HepG2 (cell line): ENCODE data around the gene BTN1A1. TPM values are rescaled to one million over a fixed set of nuclear protein-coding genes. Genes with fewer than 3 reads are reported as not detected.

Experiments used
- FOSL2 ChIP-seq: sonication (generic); formaldehyde crosslinking; IDR thresholded peaks from 2 replicates; pipeline ENCODE4 v1.4.0; 2020; ENCODE audit warnings: missing genetic modification reagents
- HOXA3 ChIP-seq: sonication (generic); formaldehyde crosslinking; IDR thresholded peaks from 2 replicates; pipeline ENCODE4 v1.5.0; 2020; ENCODE audit warnings: missing genetic modification reagents
- HOXA5 ChIP-seq: sonication (generic); formaldehyde crosslinking; IDR thresholded peaks from 2 replicates; pipeline ENCODE4 v1.4.0; 2020; ENCODE audit warnings: missing genetic modification reagents
- IRX3 ChIP-seq: sonication (generic); formaldehyde crosslinking; IDR thresholded peaks from 2 replicates; pipeline ENCODE4 v1.8.1; 2023; ENCODE audit warnings: mild to moderate bottlenecking, low read depth, missing genetic modification reagents, borderline replicate concordance
- KLF11 ChIP-seq: IDR thresholded peaks from 2 replicates; pipeline ENCODE4 v1.6.1; 2016; ENCODE audit warnings: missing compliant biosample characterization
- MYNN ChIP-seq: sonication (generic); formaldehyde crosslinking; IDR thresholded peaks from 2 replicates; pipeline ENCODE4 v1.4.0; 2020; ENCODE audit warnings: mild to moderate bottlenecking, low read depth, missing genetic modification reagents
- SALL1 ChIP-seq: sonication (generic); formaldehyde crosslinking; IDR thresholded peaks from 2 replicates; pipeline ENCODE4 v1.8.0; 2022; ENCODE audit warnings: mild to moderate bottlenecking, missing genetic modification reagents
- SETDB1 ChIP-seq: sonication (generic); formaldehyde crosslinking; IDR thresholded peaks from 2 replicates; pipeline ENCODE4 v1.5.1; 2020; ENCODE audit warnings: missing genetic modification reagents, mild to moderate bottlenecking, borderline replicate concordance
- SMARCC2 ChIP-seq: fragments of 450-650 bp; IDR thresholded peaks from 2 replicates; pipeline ENCODE4 v1.6.1; 2017; ENCODE audit warnings: antibody characterized with exemption, mild to moderate bottlenecking
- SMC3 ChIP-seq: IDR thresholded peaks from 2 replicates; pipeline ENCODE4 v1.6.1; 2011; ENCODE audit warnings: low read length, improper control_type of control experiment
- ZNF12 ChIP-seq: sonication (generic); formaldehyde crosslinking; IDR thresholded peaks from 2 replicates; pipeline ENCODE4 v1.5.0; 2020; ENCODE audit warnings: missing genetic modification reagents
- ZNF24 ChIP-seq: fragments of 450-650 bp; IDR thresholded peaks from 2 replicates; pipeline ENCODE4 v1.6.1; 2017; ENCODE audit warnings: antibody characterized with exemption, mild to moderate bottlenecking
- ZNF34 ChIP-seq: sonication (generic); formaldehyde crosslinking; IDR thresholded peaks from 2 replicates; pipeline ENCODE4 v1.4.0; 2020; ENCODE audit warnings: mild to moderate bottlenecking, missing genetic modification reagents, borderline replicate concordance
- ZNF614 ChIP-seq: IDR thresholded peaks from 2 replicates; pipeline ENCODE4 v1.6.1; 2018; ENCODE audit warnings: missing biosample characterization, missing genetic modification reagents, inconsistent platforms, borderline replicate concordance
- ZNF7 ChIP-seq: IDR thresholded peaks from 2 replicates; pipeline ENCODE4 v1.6.1; 2016; ENCODE audit warnings: missing biosample characterization, missing genetic modification reagents
- ZNF709 ChIP-seq: sonication (generic); formaldehyde crosslinking; IDR thresholded peaks from 2 replicates; pipeline ENCODE4 v1.5.0; 2020; ENCODE audit warnings: mild to moderate bottlenecking, missing genetic modification reagents
- ZNF780A ChIP-seq: sonication (generic); formaldehyde crosslinking; IDR thresholded peaks from 2 replicates; pipeline ENCODE4 v1.8.0; 2022; ENCODE audit warnings: mild to moderate bottlenecking, missing genetic modification reagents, moderate library complexity
- ZNF839 ChIP-seq: sonication (generic); formaldehyde crosslinking; IDR thresholded peaks from 2 replicates; pipeline ENCODE4 v1.4.0; 2020; ENCODE audit warnings: missing genetic modification reagents, mild to moderate bottlenecking, borderline replicate concordance
- ZNF879 ChIP-seq: sonication (generic); formaldehyde crosslinking; IDR thresholded peaks from 2 replicates; pipeline ENCODE4 v1.8.1; 2023; ENCODE audit warnings: missing genetic modification reagents
- polyA plus RNA-seq, 8 experiments: library from polyadenylated mRNA; depleted of rRNA in 3 of 8; stranded (reverse) in 7 of 8; unstranded in 1 of 8; fragments of >200 nt; fragmentation: Illumina TruSeq in 4 of 8; extraction: Trizol in 4 of 8; gene quantifications; 2 replicates each; pipeline versions ENCODE4 v1.2.1 to v1.2.3, GENCODE V29; 2011 to 2016; ENCODE audit warnings: low read depth in 4 of 8, missing spikeins in 1 of 8, mixed read lengths in 1 of 8; ENCODE audit not compliant: insufficient read depth in 1 of 8
- total RNA-seq, 5 experiments: library from RNA; depleted of rRNA; stranded (reverse); fragments of >200 nt; fragmentation: Illumina TruSeq; extraction: Trizol; gene quantifications; 2 replicates each; pipeline ENCODE4 v1.2.3, GENCODE V29; 2016; ENCODE audit warnings: low read depth in 1 of 5
- TF ChIP-seq, protein P1 (sequence below): sonication (generic); IDR thresholded peaks from 2 replicates; pipeline ENCODE4 v1.6.1; 2016; ENCODE audit warnings: low read depth, borderline replicate concordance
- TF ChIP-seq, protein P2 (sequence below): sonication (generic); formaldehyde crosslinking; IDR thresholded peaks from 2 replicates; pipeline ENCODE4 v1.4.0; 2020; ENCODE audit warnings: missing genetic modification reagents
- TF ChIP-seq, protein P3 (sequence below): IDR thresholded peaks from 2 replicates; pipeline ENCODE4 v1.4.0; 2020; ENCODE audit warnings: mild to moderate bottlenecking, missing genetic modification reagents
- TF ChIP-seq, protein P4 (sequence below): sonication (generic); formaldehyde crosslinking; IDR thresholded peaks from 2 replicates; pipeline ENCODE4 v1.8.0; 2022; ENCODE audit warnings: mild to moderate bottlenecking, missing genetic modification reagents; ENCODE audit not compliant: insufficient replicate concordance

Gene BTN1A1
- total and polyA plus RNA-seq, 2 of the 13 experiments (the other 11 are each of a cell fraction or from before 2014, with no cell fraction given) = 0.04 TPM; not detected in 1

DNA sequence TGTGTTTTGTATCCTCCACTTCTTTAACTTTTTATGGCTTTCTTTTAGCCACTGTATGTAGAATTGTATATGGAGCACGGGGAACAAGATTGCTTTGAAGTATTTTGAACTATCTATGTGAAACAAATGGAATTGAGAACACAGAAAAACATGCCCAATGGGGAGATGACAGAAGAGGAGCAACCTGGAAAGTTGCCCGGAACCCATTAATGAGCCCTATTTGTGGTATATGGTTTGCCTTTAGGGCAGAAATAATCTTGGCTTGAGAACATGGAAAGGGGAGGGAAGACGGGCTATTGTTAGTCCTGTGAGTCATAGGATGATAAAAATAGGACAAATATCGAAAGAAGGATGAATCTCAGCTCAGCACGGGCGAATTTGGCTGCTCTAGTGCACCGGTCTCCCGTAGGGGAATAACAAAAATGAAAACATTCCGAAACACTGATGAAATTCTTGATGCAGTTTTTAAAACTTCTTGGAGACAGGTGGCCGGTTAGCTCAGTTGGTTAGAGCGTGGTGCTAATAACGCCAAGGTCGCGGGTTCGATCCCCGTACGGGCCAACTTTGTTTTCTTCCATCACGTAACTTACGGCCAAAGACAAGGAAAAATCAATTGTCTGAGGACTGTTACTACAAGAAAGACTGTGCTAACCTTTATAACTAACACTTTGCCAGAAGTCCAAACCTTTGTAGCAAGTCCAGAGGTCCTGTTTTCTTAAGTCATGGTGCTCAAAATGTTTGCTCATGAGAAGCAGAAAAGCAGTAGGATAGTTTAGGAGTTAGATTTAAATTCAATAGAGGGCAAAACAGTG, 53.7 kb downstream of the BTN1A1 start (continued):
- TF ChIP-seq HOXA3 (CRISPR knock-in tag) (peak; percentile 65), KLF11 (CRISPR knock-in tag) (0 out of 2 replicates have a peak, but pooled peaks have one; percentile 27), ZNF709 (CRISPR knock-in tag) (no peak), ZNF839 (no peak), SALL1 (CRISPR knock-in tag) (peak; percentile 74), SETDB1 (CRISPR knock-in tag) (no peak), ZNF12 (CRISPR knock-in tag) (no peak), FOSL2 (CRISPR knock-in tag) (peak; percentile 47; the same call in 1 of the 2 replicates), ZNF780A (CRISPR knock-in tag) (0 out of 2 replicates have a peak, but pooled peaks have one; percentile 8), SMARCC2 (no peak), ZNF879 (CRISPR knock-in tag) (0 out of 2 replicates have a peak, but pooled peaks have one; percentile 26), ZNF614 (CRISPR knock-in tag) (0 out of 2 replicates have a peak, but pooled peaks have one; percentile 38), ZNF7 (CRISPR knock-in tag) (0 out of 2 replicates have a peak, but pooled peaks have one; percentile 1), IRX3 (CRISPR knock-in tag) (no peak), HOXA5 (peak; percentile 88), MYNN (no peak), ZNF24 (peak; percentile 99), SMC3 (no peak), ZNF34 (CRISPR knock-in tag) (0 out of 2 replicates have a peak, but pooled peaks have one; percentile 43)
- TF ChIP-seq, protein P1, sequence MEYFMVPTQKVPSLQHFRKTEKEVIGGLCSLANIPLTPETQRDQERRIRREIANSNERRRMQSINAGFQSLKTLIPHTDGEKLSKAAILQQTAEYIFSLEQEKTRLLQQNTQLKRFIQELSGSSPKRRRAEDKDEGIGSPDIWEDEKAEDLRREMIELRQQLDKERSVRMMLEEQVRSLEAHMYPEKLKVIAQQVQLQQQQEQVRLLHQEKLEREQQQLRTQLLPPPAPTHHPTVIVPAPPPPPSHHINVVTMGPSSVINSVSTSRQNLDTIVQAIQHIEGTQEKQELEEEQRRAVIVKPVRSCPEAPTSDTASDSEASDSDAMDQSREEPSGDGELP = peak; percentile 53; the same call in 1 of the 2 replicates
- TF ChIP-seq, protein P2, sequence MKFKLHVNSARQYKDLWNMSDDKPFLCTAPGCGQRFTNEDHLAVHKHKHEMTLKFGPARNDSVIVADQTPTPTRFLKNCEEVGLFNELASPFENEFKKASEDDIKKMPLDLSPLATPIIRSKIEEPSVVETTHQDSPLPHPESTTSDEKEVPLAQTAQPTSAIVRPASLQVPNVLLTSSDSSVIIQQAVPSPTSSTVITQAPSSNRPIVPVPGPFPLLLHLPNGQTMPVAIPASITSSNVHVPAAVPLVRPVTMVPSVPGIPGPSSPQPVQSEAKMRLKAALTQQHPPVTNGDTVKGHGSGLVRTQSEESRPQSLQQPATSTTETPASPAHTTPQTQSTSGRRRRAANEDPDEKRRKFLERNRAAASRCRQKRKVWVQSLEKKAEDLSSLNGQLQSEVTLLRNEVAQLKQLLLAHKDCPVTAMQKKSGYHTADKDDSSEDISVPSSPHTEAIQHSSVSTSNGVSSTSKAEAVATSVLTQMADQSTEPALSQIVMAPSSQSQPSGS = peak; percentile 65; the same call in 1 of the 2 replicates
- TF ChIP-seq, protein P3, sequence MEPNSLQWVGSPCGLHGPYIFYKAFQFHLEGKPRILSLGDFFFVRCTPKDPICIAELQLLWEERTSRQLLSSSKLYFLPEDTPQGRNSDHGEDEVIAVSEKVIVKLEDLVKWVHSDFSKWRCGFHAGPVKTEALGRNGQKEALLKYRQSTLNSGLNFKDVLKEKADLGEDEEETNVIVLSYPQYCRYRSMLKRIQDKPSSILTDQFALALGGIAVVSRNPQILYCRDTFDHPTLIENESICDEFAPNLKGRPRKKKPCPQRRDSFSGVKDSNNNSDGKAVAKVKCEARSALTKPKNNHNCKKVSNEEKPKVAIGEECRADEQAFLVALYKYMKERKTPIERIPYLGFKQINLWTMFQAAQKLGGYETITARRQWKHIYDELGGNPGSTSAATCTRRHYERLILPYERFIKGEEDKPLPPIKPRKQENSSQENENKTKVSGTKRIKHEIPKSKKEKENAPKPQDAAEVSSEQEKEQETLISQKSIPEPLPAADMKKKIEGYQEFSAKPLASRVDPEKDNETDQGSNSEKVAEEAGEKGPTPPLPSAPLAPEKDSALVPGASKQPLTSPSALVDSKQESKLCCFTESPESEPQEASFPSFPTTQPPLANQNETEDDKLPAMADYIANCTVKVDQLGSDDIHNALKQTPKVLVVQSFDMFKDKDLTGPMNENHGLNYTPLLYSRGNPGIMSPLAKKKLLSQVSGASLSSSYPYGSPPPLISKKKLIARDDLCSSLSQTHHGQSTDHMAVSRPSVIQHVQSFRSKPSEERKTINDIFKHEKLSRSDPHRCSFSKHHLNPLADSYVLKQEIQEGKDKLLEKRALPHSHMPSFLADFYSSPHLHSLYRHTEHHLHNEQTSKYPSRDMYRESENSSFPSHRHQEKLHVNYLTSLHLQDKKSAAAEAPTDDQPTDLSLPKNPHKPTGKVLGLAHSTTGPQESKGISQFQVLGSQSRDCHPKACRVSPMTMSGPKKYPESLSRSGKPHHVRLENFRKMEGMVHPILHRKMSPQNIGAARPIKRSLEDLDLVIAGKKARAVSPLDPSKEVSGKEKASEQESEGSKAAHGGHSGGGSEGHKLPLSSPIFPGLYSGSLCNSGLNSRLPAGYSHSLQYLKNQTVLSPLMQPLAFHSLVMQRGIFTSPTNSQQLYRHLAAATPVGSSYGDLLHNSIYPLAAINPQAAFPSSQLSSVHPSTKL (CRISPR knock-in tag) = peak; percentile 69
- TF ChIP-seq, protein P4, sequence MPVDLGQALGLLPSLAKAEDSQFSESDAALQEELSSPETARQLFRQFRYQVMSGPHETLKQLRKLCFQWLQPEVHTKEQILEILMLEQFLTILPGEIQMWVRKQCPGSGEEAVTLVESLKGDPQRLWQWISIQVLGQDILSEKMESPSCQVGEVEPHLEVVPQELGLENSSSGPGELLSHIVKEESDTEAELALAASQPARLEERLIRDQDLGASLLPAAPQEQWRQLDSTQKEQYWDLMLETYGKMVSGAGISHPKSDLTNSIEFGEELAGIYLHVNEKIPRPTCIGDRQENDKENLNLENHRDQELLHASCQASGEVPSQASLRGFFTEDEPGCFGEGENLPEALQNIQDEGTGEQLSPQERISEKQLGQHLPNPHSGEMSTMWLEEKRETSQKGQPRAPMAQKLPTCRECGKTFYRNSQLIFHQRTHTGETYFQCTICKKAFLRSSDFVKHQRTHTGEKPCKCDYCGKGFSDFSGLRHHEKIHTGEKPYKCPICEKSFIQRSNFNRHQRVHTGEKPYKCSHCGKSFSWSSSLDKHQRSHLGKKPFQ (CRISPR knock-in tag) = peak; percentile 35
